K562 (cell line): ENCODE results near the gene NOTCH3. TPM values are rescaled to one million over a fixed set of nuclear protein-coding genes. Genes with fewer than 3 reads are reported as not detected.

Experiments used
- GABPB1 ChIP-seq: sonication (generic); formaldehyde crosslinking; IDR thresholded peaks from 2 replicates; pipeline ENCODE4 v1.8.0; 2022; ENCODE audit warnings: mild to moderate bottlenecking, missing genetic modification reagents
- TRIM28 ChIP-seq: fragments of 450-650 bp; IDR thresholded peaks from 2 replicates; pipeline ENCODE4 v1.6.1; 2017
- ZFPM2 ChIP-seq: fragments of 250-450 bp; sonication (Bioruptor Pico); IDR thresholded peaks from 2 replicates; pipeline ENCODE4 v1.5.1; 2022; ENCODE audit warnings: mild to moderate bottlenecking
- ZNF311 ChIP-seq: fragments of 250-450 bp; sonication (Bioruptor Pico); IDR thresholded peaks from 2 replicates; pipeline ENCODE4 v1.4.0; 2020; ENCODE audit warnings: mild to moderate bottlenecking, moderate library complexity
- polyA plus RNA-seq, 8 experiments: library from polyadenylated mRNA; depleted of rRNA in 4 of 8; stranded (reverse) in 5 of 8; unstranded in 3 of 8; fragments of >200 nt; fragmentation: Nextera tagmentation in 2 of 8; fragmentation: Illumina TruSeq in 1 of 8; extraction: Ambion mirVana in 2 of 8; extraction: Trizol in 1 of 8; gene quantifications; 2 replicates each; pipeline versions ENCODE4 v1.2.1 to v1.2.3, GENCODE V29; 2011 to 2014; ENCODE audit warnings: inconsistent platforms in 1 of 8, missing spikeins in 1 of 8
- total RNA-seq, 7 experiments: library from RNA; depleted of rRNA in 6 of 7; stranded (reverse); fragments of >200 nt in 6 of 7; fragmentation: Illumina TruSeq in 2 of 7; extraction: Trizol in 2 of 7; gene quantifications; 2 replicates each; pipeline versions ENCODE4 v1.2.1 to v1.2.3, GENCODE V29; 2011 to 2021; ENCODE audit warnings: low replicate concordance in 1 of 7
- TF ChIP-seq, protein P1 (sequence below): IDR thresholded peaks from 3 replicates; pipeline ENCODE4 v1.6.1; 2011; ENCODE audit warnings: borderline replicate concordance, mild to moderate bottlenecking; ENCODE audit not compliant: insufficient read length, insufficient read depth
- TF ChIP-seq, protein P2 (sequence below), 2 experiments: fragments of 450-650 bp in 1 of 2; sonication (generic) in 1 of 2; formaldehyde crosslinking in 1 of 2; IDR thresholded peaks; 2 replicates each; pipeline versions ENCODE4 v1.7.1 to v1.9.0; 2016 to 2022; ENCODE audit warnings: inconsistent platforms in 1 of 2, mild to moderate bottlenecking in 1 of 2, missing genetic modification reagents in 1 of 2
- TF ChIP-seq, protein P3 (sequence below): fragments of 250-450 bp; sonication (Bioruptor Pico); IDR thresholded peaks from 2 replicates; pipeline ENCODE4 v1.4.0; 2020; ENCODE audit warnings: mild to moderate bottlenecking, moderate library complexity
- TF ChIP-seq, protein P4 (sequence below): fragments of 450-650 bp; formaldehyde crosslinking; IDR thresholded peaks from 2 replicates; pipeline ENCODE4 v1.4.0; 2020; ENCODE audit warnings: mild to moderate bottlenecking

NOTCH3 gene
- total and polyA plus RNA-seq, 9 of the 15 experiments (the other 6 are each of a cell fraction or from before 2014, with no cell fraction given) = under 0.01 to 1.2 (median 0.16) TPM

DNA sequence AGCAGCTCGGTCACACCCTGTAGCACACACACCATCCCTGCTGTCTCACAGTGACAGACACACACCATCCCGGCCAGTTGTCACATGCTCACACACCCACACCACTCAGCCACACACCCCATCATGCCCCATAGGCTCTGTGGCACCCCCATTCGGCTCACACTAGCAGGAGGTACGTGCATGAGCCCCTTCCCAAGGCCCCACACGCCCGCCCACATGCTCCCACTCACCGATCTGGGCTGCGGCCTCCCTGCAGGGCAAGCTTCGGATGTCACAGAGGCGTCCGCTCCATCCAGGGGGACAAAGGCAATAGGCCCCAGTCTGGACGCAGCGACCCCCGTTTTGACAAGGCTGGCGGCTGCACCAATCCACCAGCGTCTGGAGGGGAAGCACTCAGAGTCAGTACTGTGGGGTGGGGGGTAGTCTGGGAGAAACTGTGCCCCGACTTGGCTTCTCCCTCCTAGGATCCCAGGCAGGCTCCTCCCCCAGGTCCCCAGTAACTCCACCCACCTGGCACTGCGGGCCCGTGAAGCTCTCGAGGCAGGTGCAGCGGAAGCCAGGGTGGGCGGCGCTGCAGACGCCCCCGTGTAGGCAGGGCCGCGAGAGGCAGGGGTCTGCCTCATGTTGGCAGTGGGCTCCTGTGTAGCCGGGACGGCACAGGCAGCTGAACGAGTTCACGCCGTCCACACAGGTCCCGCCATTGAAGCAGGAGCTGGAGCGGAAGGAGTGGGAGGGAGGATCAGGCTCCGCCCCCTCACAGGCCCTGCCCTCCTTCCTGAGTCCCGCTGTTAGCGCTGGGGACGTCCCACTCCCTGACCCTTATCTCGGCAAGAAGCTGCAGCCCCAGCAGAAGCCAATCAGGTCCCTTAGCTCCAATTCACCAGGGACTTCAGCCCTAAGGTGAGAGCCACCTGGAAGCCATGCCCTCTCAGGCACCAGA, 20.1 kb downstream of the NOTCH3 start (continued):
- TF ChIP-seq, protein P1, sequence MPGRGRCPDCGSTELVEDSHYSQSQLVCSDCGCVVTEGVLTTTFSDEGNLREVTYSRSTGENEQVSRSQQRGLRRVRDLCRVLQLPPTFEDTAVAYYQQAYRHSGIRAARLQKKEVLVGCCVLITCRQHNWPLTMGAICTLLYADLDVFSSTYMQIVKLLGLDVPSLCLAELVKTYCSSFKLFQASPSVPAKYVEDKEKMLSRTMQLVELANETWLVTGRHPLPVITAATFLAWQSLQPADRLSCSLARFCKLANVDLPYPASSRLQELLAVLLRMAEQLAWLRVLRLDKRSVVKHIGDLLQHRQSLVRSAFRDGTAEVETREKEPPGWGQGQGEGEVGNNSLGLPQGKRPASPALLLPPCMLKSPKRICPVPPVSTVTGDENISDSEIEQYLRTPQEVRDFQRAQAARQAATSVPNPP = no peak
- TF ChIP-seq ZFPM2 (CRISPR knock-in tag) (no peak), GABPB1 (CRISPR knock-in tag) (peak; percentile 55; the same call in 1 of the 2 replicates), TRIM28 (no peak), ZNF311 (no peak)
- TF ChIP-seq, protein P2, sequence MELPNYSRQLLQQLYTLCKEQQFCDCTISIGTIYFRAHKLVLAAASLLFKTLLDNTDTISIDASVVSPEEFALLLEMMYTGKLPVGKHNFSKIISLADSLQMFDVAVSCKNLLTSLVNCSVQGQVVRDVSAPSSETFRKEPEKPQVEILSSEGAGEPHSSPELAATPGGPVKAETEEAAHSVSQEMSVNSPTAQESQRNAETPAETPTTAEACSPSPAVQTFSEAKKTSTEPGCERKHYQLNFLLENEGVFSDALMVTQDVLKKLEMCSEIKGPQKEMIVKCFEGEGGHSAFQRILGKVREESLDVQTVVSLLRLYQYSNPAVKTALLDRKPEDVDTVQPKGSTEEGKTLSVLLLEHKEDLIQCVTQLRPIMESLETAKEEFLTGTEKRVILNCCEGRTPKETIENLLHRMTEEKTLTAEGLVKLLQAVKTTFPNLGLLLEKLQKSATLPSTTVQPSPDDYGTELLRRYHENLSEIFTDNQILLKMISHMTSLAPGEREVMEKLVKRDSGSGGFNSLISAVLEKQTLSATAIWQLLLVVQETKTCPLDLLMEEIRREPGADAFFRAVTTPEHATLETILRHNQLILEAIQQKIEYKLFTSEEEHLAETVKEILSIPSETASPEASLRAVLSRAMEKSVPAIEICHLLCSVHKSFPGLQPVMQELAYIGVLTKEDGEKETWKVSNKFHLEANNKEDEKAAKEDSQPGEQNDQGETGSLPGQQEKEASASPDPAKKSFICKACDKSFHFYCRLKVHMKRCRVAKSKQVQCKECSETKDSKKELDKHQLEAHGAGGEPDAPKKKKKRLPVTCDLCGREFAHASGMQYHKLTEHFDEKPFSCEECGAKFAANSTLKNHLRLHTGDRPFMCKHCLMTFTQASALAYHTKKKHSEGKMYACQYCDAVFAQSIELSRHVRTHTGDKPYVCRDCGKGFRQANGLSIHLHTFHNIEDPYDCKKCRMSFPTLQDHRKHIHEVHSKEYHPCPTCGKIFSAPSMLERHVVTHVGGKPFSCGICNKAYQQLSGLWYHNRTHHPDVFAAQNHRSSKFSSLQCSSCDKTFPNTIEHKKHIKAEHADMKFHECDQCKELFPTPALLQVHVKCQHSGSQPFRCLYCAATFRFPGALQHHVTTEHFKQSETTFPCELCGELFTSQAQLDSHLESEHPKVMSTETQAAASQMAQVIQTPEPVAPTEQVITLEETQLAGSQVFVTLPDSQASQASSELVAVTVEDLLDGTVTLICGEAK (IDR thresholded peaks at IDR 0.05) = peak; percentile 37; the same call in 1 of the 2 replicates
- TF ChIP-seq, protein P2 (CRISPR knock-in tag; IDR thresholded peaks at IDR 0.05) = no peak
- TF ChIP-seq, protein P3, sequence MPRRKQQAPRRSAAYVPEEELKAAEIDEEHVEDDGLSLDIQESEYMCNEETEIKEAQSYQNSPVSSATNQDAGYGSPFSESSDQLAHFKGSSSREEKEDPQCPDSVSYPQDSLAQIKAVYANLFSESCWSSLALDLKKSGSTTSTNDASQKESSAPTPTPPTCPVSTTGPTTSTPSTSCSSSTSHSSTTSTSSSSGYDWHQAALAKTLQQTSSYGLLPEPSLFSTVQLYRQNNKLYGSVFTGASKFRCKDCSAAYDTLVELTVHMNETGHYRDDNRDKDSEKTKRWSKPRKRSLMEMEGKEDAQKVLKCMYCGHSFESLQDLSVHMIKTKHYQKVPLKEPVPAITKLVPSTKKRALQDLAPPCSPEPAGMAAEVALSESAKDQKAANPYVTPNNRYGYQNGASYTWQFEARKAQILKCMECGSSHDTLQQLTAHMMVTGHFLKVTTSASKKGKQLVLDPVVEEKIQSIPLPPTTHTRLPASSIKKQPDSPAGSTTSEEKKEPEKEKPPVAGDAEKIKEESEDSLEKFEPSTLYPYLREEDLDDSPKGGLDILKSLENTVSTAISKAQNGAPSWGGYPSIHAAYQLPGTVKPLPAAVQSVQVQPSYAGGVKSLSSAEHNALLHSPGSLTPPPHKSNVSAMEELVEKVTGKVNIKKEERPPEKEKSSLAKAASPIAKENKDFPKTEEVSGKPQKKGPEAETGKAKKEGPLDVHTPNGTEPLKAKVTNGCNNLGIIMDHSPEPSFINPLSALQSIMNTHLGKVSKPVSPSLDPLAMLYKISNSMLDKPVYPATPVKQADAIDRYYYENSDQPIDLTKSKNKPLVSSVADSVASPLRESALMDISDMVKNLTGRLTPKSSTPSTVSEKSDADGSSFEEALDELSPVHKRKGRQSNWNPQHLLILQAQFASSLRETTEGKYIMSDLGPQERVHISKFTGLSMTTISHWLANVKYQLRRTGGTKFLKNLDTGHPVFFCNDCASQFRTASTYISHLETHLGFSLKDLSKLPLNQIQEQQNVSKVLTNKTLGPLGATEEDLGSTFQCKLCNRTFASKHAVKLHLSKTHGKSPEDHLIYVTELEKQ (CRISPR knock-in tag) = no peak
- TF ChIP-seq, protein P4, sequence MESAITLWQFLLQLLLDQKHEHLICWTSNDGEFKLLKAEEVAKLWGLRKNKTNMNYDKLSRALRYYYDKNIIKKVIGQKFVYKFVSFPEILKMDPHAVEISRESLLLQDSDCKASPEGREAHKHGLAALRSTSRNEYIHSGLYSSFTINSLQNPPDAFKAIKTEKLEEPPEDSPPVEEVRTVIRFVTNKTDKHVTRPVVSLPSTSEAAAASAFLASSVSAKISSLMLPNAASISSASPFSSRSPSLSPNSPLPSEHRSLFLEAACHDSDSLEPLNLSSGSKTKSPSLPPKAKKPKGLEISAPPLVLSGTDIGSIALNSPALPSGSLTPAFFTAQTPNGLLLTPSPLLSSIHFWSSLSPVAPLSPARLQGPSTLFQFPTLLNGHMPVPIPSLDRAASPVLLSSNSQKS (CRISPR knock-in tag) = no peak
